Psoas muscle (tissue), 8 donors: ENCODE measurements around the gene ZIC1. TPM values are rescaled to one million over a fixed set of nuclear protein-coding genes. Genes with fewer than 3 reads are reported as not detected.

ENCODE experiments used
- ATAC-seq, 4 donors: fragments of 200-7000 bp; cut with Tn5 transposase; one replicate each; pipeline ENCODE4 v1.9.1; 2020; ENCODE audit warnings: moderate library complexity in 3 of 4, mild to moderate bottlenecking in 2 of 4
- DNase-seq, 2 donors: peaks; one replicate each; pipeline ENCODE4 v3.0.0-alpha.2; 2020
- H3K27ac ChIP-seq: fragments of 200-600 bp; one replicate; pipeline ENCODE4 v1.8.0; 2022
- H3K27me3 ChIP-seq, 3 donors: fragments of 200-600 bp in 1 of 3; one replicate each; pipeline versions ENCODE4 v1.6.1 to v1.8.0; 2013 to 2022; ENCODE audit warnings: low read length in 2 of 3, mild to moderate bottlenecking in 2 of 3, moderate library complexity in 1 of 3; ENCODE audit not compliant: insufficient read depth in 3 of 3
- H3K36me3 ChIP-seq, 2 donors: fragments of 200-600 bp in 1 of 2; one replicate each; pipeline versions ENCODE4 v1.6.1 to v1.8.0; 2013 to 2022; ENCODE audit warnings: low read depth in 1 of 2, mild to moderate bottlenecking in 1 of 2, moderate library complexity in 1 of 2; ENCODE audit not compliant: insufficient read depth in 1 of 2
- H3K4me1 ChIP-seq: fragments of 200-600 bp; one replicate; pipeline ENCODE4 v1.8.0; 2022
- H3K4me3 ChIP-seq: fragments of 200-600 bp; one replicate; pipeline ENCODE4 v1.8.0; 2022; ENCODE audit warnings: mild to moderate bottlenecking
- H3K9me3 ChIP-seq: fragments of 200-600 bp; one replicate; pipeline ENCODE4 v1.8.0; 2022
- CTCF ChIP-seq: fragments of 200-600 bp; IDR thresholded peaks from one replicate; pipeline ENCODE4 v1.8.0; 2022; ENCODE audit warnings: antibody characterized with exemption
- WGBS, 3 donors: extraction: QIAGEN DNeasy Blood & Tissue Kit; methylation state at CpG; one replicate each; pipeline versions ENCODE4 v1.1.6 to v1.1.7; 2013; 5-methylcytosine and 5-hydroxymethylcytosine counted together
- intact Hi-C, 2 donors: fragments of 100-400 bp; cut with DNase I; formaldehyde crosslinking; loops; one replicate each; pipeline versions ENCODE4 v1.11.0 to v1.14.2; 2022
- polyA plus RNA-seq, 3 donors: library from polyadenylated mRNA; stranded (reverse); fragments of 200-250 nt; gene quantifications; one replicate each; pipeline ENCODE4 v1.2.3, GENCODE V29; 2013
- total RNA-seq, 4 donors: library from RNA; stranded (reverse); fragmentation: NEBNext Ultra II Directional in 2 of 4; extraction: Animal tissue kit (Norgen Biotek cat#: 25700) in 2 of 4; gene quantifications; one replicate each; pipeline versions ENCODE4 v1.2.1 to v1.2.4, GENCODE V29; 2021 to 2023
- donor health status: healthy with polysubstance abuse.
- donor health status: DM: no; HTN: no; CAD: no; lungs with moderate emphysema.
- donor health status: Bipolar disorder and iron deficiency.
- donor health status: healthy.
- donor health status: DM: yes; HTN: yes; CAD: no.
- donor health status: DM: no; HTN: no; CAD: no.
- donor health status: DM: no; HTN: no; CAD: no.
- donor health status: DM: yes; HTN: yes; CAD: no.

Gene ZIC1
- total and polyA plus RNA-seq, 7 donors: 2.3 to 10.2 (median 4.5) TPM

- H3K4me3 ChIP-seq: no peak overlapping the region
- TF ChIP-seq CTCF: no peak
- no peak for DNase-seq
- peaks cover 0 to 52% (median 11%) of the 10 kb centered on the region in 3 donors for H3K27me3 ChIP-seq
- H3K4me1 ChIP-seq: peaks cover 13% of the 10 kb centered on the region
- whole genome bisulfite sequencing, 3 donors: 60 to 69% (median 63%) methylated on average over 2 of the region's 2 CpGs
- no peak for ATAC-seq
- intact Hi-C loops: loop anchor here in 1 of 2 donors (10.0 kb wide), 2 partner anchors 61 to 199 kb away; no protein-coding TSS in a partner anchor
- H3K36me3 ChIP-seq: no peaks in the 10 kb centered on the region
- H3K9me3 ChIP-seq: no peaks in the 10 kb centered on the region
- no peak overlapping the region for H3K27ac ChIP-seq
Measured at GRCh38 chr3:147415874-147416273, 6.7 kb downstream of the ZIC1 start.

GRCh38 chr3:147416931-147417330, 7.8 kb downstream of the ZIC1 start:
- H3K27ac ChIP-seq: no peak overlapping the region
- H3K27me3 ChIP-seq: peaks cover 0 to 50% (median 14%) of the 10 kb centered on the region in 3 donors
- H3K36me3 ChIP-seq: no peaks in the 10 kb centered on the region
- H3K4me3 ChIP-seq: no peak overlapping the region
- no peak for TF ChIP-seq CTCF
- WGBS, 3 donors: 28 to 71% (median 34%) methylated on average over 1 of the region's 1 CpG
- no peak for ATAC-seq
- DNase-seq: no peak
- H3K4me1 ChIP-seq: peaks cover 5% of the 10 kb centered on the region
- intact Hi-C loops: loop anchor here in 1 of 2 donors (10.0 kb wide), 2 partner anchors 62 to 198 kb away; no protein-coding TSS in a partner anchor
- no peaks in the 10 kb centered on the region for H3K9me3 ChIP-seq

- no peak for DNase-seq
- no peaks in the 10 kb centered on the region for H3K36me3 ChIP-seq
- no peaks in the 10 kb centered on the region for H3K9me3 ChIP-seq
- H3K4me1 ChIP-seq: peaks cover 5% of the 10 kb centered on the region
- peaks cover 0 to 52% (median 12%) of the 10 kb centered on the region in 3 donors for H3K27me3 ChIP-seq
- no peak for TF ChIP-seq CTCF
- H3K4me3 ChIP-seq: no peak overlapping the region
- intact Hi-C loops: loop anchor here in 1 of 2 donors (10.0 kb wide), 2 partner anchors 63 to 197 kb away; no protein-coding TSS in a partner anchor
- no peak for ATAC-seq
- H3K27ac ChIP-seq: peak overlapping the region; percentile 70
- WGBS, 3 donors: 63 to 72% (median 68%) methylated on average over 7 of the region's 7 CpGs
Measured at GRCh38 chr3:147417551-147418295, 8.6 kb downstream of the ZIC1 start.

- Histone ChIP-seq H3K4me3 (peak overlapping the region; percentile 75), H3K4me1 (peaks cover 5% of the 10 kb centered on the region), H3K36me3 (no peaks in the 10 kb centered on the region), H3K27ac (peak overlapping the region; percentile 70), H3K27me3 (peaks cover 0 to 53% (median 11%) of the 10 kb centered on the region in 3 donors), H3K9me3 (no peaks in the 10 kb centered on the region)
- intact Hi-C loops: loop anchor here in 1 of 2 donors (10.0 kb wide), 2 partner anchors 64 to 196 kb away; no protein-coding TSS in a partner anchor
- TF ChIP-seq CTCF: no peak
- no peak for DNase-seq
- peak in 3 of 4 donors; percentile 51 to 63 (median 52) for ATAC-seq
- WGBS, 3 donors: 16 to 25% (median 21%) methylated on average over 4 of the region's 4 CpGs
Measured at GRCh38 chr3:147418371-147418781, 9.2 kb downstream of the ZIC1 start.
